Calu3 (cell line): ENCODE measurements around the gene ST7. TPM values are rescaled to one million over a fixed set of nuclear protein-coding genes. Genes with fewer than 3 reads are reported as not detected.
A peak's percentile ranks its signal among the peaks of the same experiment; 100 is the strongest.

ENCODE experiments used
- BruUV-seq: library from RNA; stranded (reverse); fragments of 400-500 nt; replicated peaks from 2 replicates; lab custom pipeline; 2021; lab: Mats Ljungman, UMichigan
- CTCF ChIA-PET: fragments of 300-600 bp; sonication (Branson Sonifier 250); formaldehyde crosslinking; loops from one replicate; lab custom pipeline; 2022; ENCODE audit warnings: antibody characterized with exemption; lab: Charles Lee
- DNase-seq: peaks from one replicate; pipeline ENCODE4 v3.0.0; 2022
- H3K27ac Mint-ChIP-seq: one replicate; pipeline ENCODE4 v1.8.0; 2022; ENCODE audit warnings: mixed read lengths; ENCODE audit not compliant: unreplicated experiment
- H3K27me3 Mint-ChIP-seq: one replicate; pipeline ENCODE4 v1.8.0; 2022; ENCODE audit warnings: mixed read lengths; ENCODE audit not compliant: unreplicated experiment
- H3K36me3 Mint-ChIP-seq: one replicate; pipeline ENCODE4 v1.8.0; 2022; ENCODE audit warnings: mild to moderate bottlenecking, moderate library complexity, mixed read lengths; ENCODE audit not compliant: insufficient read depth, unreplicated experiment
- H3K4me1 Mint-ChIP-seq: one replicate; pipeline ENCODE4 v1.8.0; 2022; ENCODE audit warnings: mild to moderate bottlenecking, low read depth, mixed read lengths; ENCODE audit not compliant: unreplicated experiment
- H3K4me3 Mint-ChIP-seq: one replicate; pipeline ENCODE4 v1.8.0; 2022; ENCODE audit warnings: mild to moderate bottlenecking, low read depth, moderate library complexity, mixed read lengths; ENCODE audit not compliant: unreplicated experiment
- H3K9me3 Mint-ChIP-seq: one replicate; pipeline ENCODE4 v1.8.0; 2022; ENCODE audit warnings: low read depth, mixed read lengths; ENCODE audit not compliant: unreplicated experiment
- intact Hi-C: fragments of 100-400 bp; cut with micrococcal nuclease; formaldehyde crosslinking; loops from one replicate; pipeline ENCODE4 v1.10.0; 2022; ENCODE audit not compliant: unreplicated experiment
- total RNA-seq: library from RNA; stranded (reverse); gene quantifications from 2 replicates; pipeline ENCODE4 v1.2.3, GENCODE V29; 2022
- TF ChIP-seq, protein P1 (sequence below): fragments of 200-600 bp; IDR thresholded peaks from one replicate; pipeline ENCODE4 v1.8.0; 2022; ENCODE audit warnings: antibody characterized with exemption; ENCODE audit not compliant: unreplicated experiment

Gene ST7
- total RNA-seq, 1 experiment from 2014 or later, result 17.7 TPM

DNA sequence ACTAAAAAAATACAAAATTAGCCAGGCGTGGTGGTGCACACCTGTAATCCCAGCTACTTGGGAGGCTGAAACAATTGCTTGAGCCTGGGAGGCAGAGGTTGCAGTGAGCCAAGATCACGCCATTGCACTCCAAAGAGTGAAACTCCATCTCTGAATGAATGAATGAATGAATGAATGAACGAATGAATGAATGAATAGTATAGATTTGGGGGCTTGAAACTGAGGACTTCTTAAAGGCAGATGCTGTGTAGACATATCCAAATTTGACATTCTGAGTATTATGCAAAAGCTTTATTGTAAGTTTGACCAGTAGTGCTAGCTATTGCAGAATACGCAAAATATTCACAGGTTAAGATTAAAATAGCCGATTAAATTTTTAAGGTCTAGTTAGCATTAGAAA, 30.8 kb upstream of the ST7 start:
- Mint-ChIP-seq H3K9me3 (no peaks in the 10 kb centered on the region), H3K27ac (no peak overlapping the region), H3K27me3 (no peaks in the 10 kb centered on the region), H3K4me1 (no peaks in the 10 kb centered on the region), H3K4me3 (no peak overlapping the region), H3K36me3 (peaks cover 16% of the 10 kb centered on the region)
- CTCF ChIA-PET, result no interaction called here
- TF ChIP-seq, protein P1, sequence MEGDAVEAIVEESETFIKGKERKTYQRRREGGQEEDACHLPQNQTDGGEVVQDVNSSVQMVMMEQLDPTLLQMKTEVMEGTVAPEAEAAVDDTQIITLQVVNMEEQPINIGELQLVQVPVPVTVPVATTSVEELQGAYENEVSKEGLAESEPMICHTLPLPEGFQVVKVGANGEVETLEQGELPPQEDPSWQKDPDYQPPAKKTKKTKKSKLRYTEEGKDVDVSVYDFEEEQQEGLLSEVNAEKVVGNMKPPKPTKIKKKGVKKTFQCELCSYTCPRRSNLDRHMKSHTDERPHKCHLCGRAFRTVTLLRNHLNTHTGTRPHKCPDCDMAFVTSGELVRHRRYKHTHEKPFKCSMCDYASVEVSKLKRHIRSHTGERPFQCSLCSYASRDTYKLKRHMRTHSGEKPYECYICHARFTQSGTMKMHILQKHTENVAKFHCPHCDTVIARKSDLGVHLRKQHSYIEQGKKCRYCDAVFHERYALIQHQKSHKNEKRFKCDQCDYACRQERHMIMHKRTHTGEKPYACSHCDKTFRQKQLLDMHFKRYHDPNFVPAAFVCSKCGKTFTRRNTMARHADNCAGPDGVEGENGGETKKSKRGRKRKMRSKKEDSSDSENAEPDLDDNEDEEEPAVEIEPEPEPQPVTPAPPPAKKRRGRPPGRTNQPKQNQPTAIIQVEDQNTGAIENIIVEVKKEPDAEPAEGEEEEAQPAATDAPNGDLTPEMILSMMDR, result no peak
- no peak for DNase-seq
- intact Hi-C loops, result no loop called here
- no TSS peak for BruUV-seq

DNA sequence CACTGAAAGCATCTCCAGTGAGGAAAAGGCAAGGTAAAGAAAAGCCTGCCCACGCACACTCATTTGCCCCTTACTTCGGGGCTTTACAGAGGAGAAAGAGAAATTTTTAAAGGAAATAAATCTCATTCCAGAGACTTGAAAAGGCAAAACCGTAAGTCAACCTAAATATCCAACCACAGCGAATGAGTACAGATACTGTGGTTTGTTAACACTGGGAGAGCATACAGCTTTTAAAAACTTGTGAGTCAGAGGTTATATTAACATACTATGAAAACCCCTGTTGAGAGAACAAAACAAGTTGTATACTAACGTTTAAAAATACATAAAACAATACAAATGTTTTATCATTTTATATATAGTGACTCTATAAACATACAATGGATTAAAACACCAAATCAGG, 28.6 kb upstream of the ST7 start:
- no peaks in the 10 kb centered on the region for H3K27me3 Mint-ChIP-seq
- no peaks in the 10 kb centered on the region for H3K9me3 Mint-ChIP-seq
- intact Hi-C loops, result no loop called here
- no TSS peak for BruUV-seq
- H3K27ac Mint-ChIP-seq, result no peak overlapping the region
- DNase-seq, result no peak
- peaks cover 10% of the 10 kb centered on the region for H3K36me3 Mint-ChIP-seq
- TF ChIP-seq, protein P1, result no peak
- H3K4me1 Mint-ChIP-seq, result no peaks in the 10 kb centered on the region
- H3K4me3 Mint-ChIP-seq, result no peak overlapping the region
- CTCF ChIA-PET, result interaction anchor here (0.7 kb wide), 1 partner anchor 10 kb away, joined by 3 read pairs; no protein-coding TSS in a partner anchor

DNA sequence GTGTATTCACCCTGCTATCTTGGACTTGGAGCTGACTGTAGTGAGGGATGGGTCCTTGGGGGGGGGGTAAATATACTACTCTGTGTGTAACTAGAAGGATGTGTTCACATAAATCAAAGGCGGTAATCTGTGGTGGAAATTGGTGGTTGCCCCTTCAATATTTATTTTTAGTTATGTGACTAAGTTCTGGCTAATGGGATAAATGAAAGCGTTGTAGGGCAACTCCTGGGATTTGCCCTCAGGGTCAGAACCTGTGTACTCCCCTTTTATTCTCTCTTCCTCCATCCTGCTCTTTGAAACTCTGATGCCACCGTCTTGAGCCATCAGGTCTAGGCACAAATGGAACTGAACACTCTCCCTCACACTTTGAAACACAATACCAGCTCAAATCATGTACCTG, 24.3 kb upstream of the ST7 start:
- DNase-seq, result no peak
- no peaks in the 10 kb centered on the region for H3K9me3 Mint-ChIP-seq
- BruUV-seq, result no TSS peak
- H3K4me1 Mint-ChIP-seq, result peaks cover 9% of the 10 kb centered on the region
- H3K27ac Mint-ChIP-seq, result no peak overlapping the region
- H3K27me3 Mint-ChIP-seq, result no peaks in the 10 kb centered on the region
- intact Hi-C loops, result no loop called here
- TF ChIP-seq, protein P1, result no peak
- H3K36me3 Mint-ChIP-seq, result peaks cover 5% of the 10 kb centered on the region
- no peak overlapping the region for H3K4me3 Mint-ChIP-seq
- CTCF ChIA-PET, result no interaction called here

DNA sequence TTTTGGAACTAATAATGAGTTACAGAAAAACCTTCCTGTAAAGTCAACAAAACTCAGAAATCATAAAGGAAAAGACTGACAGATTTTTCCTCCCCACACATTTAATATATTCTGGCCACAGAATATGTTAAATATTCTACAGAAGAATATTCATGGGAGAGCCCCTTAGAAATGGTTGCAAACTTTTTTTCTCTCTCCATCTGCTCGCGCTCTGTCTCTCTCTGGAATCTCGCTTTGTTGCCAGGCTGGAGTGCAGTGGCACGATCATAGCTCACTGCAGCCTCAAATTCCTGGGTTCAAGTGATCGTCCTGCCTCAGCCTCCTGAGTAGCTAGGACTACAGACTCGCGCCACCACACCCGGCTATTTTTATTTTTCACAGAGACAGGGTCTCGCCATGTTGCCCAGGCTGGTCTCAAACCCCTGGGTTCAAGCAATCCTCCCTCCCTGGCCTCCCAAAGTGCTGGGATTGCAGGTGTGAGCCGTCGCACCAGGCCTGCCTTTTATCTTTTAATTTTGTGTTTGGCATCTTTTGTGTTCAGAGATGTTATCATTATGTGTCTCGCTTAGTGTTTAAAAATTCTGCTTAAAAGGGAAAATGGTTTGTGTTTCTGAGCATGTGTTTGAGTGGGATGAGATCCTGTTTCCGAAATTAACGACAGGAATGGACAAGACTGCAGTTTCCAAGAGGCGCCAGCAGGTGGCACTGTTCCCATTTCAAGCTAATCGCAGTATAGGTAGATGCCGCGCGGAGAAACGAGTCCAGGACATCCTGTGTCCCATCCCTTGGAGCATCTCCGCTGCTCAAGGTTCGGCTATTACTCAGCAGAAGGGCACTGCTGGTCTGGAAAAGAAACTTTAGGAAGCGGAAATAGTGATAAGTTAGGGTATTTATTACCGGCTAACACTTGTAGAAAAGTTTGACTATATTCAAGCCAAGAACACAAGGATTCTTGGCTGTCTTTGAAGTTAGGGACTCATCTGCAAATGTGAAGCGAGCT, 23.1 kb upstream of the ST7 start:
- peak; percentile 73 for DNase-seq
- Mint-ChIP-seq H3K4me3 (peak overlapping the region; percentile 1), H3K27me3 (no peaks in the 10 kb centered on the region), H3K9me3 (no peaks in the 10 kb centered on the region), H3K36me3 (peaks cover 5% of the 10 kb centered on the region), H3K27ac (no peak overlapping the region), H3K4me1 (peaks cover 9% of the 10 kb centered on the region)
- no TSS peak for BruUV-seq
- TF ChIP-seq, protein P1, result peak; percentile 82
- intact Hi-C loops, result loop anchor here (1.0 to 2.0 kb wide), 3 partner anchors 59 to 197 kb away; no protein-coding TSS in a partner anchor
- CTCF ChIA-PET, result interaction anchor here (0.6 to 1.6 kb wide), 7 partner anchors 12 to 404 kb away, joined by 3 to 6 read pairs (median 5); no protein-coding TSS in a partner anchor
